NCI-H1417 treated with DMSO at 0.1 percent for 48 hours (cell line): Measurements from ENCODE around the gene ARHGAP33.
"Not testable (repeated sequence)": the region's sequence is repeated elsewhere in the genome, so short reads cannot be mapped to it uniquely, and the experiment has no call there.

ENCODE experiments used
- DNase-seq: peaks from one replicate; lab custom pipeline; 2025; lab: John Stamatoyannopoulos, UW

The ARHGAP33 gene

DNA sequence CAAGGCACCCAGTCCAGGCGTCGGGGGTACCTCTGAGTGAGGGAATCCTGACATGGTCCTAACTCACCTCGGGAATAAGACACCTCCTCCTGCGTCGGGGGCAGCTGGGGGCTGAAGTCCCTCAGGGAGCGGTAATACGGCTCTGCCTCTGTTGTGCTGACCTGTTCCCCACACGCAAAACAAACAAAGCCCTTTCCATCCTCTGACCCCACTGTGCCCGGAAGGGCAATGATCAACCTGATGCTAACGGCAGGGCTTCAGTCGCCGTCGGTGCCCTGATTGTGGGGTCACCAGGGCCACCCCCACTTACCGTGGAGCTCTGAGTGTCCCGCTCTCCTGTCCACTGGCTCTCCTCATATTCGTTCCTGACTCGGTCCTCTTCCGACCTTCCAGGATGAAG lies 55.6 kb downstream of the ARHGAP33 start:
- no peak for DNase-seq

DNA sequence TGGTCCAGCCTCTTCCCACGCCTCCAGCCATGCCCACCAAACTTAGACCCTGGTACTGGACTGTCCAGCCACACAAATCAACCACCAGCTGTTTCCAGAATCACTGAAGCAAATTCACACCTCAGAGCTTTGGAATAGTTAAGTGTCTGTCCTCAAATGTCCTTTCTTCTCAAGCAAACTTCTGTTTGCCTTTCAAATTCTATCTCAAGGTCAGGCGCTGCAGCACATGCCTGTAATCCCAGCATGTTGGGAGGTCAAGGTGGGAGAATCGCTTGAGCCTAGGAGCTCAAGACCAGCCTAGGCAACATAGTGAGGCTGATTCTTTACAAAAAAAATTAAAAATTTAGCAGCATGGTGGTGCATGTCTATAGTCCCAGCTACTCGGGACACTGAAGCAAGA lies 56.7 kb downstream of the ARHGAP33 start:
- no peak for DNase-seq

DNA sequence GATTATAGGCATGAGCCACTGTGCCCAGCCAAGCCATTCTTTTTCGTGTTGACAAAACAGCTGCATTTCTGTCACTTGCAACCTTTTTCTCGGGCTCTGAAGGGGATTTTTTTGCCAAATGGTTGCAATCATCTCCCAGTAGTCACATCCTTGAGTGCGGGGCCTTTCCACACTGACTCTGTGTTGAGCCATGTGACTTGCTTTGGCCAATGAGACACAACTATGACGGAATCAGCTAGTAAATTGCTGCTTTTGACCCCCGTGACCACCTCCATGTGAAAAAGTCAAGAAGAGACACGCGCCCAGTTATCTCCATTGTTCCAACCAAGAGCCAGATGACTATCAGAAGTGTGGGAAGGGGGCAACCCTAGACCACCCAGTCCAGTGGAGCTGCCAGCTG lies 58.6 kb downstream of the ARHGAP33 start:
- DNase-seq = no peak

DNA sequence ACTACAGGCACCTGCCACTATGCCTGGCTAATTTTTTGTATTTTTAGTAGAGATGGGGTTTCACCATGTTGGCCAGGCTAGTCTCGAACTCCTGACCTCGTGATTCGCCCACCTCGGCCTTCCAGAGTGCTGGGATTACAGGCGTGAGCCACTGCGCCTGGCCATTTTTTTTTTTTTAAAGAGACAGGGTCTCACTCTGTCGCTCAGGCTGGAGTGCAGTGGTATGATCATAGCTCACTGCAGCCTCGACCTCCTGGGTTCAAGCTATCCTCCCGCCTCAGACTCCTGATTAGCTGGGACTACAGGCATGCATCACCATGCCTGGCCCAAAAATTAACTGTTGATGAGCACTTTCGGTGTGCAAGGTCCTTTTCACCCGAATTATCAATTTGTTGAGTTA lies 60.7 kb downstream of the ARHGAP33 start:
- not testable (repeated sequence) for DNase-seq
